HG03558 (cell line): Measurements from ENCODE around the gene PGBD5.

Experiments
- ATAC-seq: cut with Tn5 transposase; IDR thresholded peaks from one replicate; pipeline ENCODE4 v1.9.1; 2021; ENCODE audit warnings: moderate number of reproducible peaks; ENCODE audit not compliant: unreplicated experiment; ENCODE audit errors: extremely low read depth

The PGBD5 gene

GRCh38 chr1:230354005-230354404, 72.1 kb downstream of the PGBD5 start:
- ATAC-seq, result no peak

DNA sequence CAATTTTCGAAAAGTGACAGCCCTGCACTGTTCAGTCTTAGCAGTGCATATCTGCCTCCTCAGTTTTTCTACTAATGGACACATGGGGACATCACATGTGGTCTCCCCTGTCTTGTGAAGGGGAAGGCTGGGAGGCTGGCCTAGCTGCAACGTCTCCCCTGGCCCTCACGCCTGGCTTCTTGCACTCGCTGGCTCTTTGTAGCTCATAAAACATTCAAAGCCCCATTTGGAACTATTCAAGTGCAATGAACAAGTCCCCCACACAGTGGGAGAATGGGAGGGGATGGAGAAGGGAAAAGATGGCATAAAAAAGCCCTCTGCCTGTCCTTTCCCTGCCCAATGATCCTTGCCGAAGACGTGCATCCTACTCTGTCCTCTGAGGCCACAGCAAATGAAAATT, 73.6 kb downstream of the PGBD5 start:
- ATAC-seq, result no peak

DNA sequence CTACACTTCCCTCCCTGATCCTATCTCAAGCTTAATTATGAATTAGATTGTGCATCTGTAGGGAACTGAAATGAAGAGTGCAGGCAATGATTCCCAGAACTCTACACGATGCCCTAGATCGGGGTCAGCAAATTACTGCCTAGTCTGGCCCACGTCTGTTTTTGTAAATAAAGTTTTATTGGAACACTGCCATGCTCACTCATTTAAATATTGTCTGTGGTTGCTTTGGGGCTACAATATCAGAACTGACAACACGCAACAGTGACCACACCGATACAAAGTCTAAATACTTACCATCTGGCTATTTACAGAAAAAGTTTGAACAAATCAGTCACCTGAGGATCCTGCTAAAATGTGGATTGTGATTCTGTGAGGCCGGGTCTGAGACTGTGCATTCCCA, 74.1 kb downstream of the PGBD5 start:
- ATAC-seq, result no peak

DNA sequence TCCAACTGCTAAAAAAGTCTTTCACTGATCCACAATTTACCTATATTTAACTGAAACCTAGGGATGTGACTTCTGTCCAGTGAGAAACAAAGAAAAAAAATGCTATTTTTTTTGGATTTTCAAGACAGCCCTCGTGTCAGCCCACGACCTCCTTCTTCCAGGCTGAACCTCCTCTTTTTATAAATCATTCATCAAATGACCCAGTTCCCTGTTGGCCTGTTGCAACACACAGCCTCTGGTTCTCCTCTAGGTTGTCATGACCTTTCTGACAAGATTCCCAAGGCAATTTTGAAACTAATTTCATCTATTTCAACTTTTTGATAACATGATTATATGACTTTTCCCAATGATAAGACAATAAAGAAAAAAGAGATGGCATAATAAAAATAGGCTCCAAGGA, 74.6 kb downstream of the PGBD5 start:
- no peak for ATAC-seq

GRCh38 chr1:230350208-230350921, 75.8 kb downstream of the PGBD5 start:
- no peak for ATAC-seq

GRCh38 chr1:230349020-230349393, 77.1 kb downstream of the PGBD5 start:
- ATAC-seq, result no peak

GRCh38 chr1:230348386-230349019, 77.6 kb downstream of the PGBD5 start:
- ATAC-seq, result no peak

DNA sequence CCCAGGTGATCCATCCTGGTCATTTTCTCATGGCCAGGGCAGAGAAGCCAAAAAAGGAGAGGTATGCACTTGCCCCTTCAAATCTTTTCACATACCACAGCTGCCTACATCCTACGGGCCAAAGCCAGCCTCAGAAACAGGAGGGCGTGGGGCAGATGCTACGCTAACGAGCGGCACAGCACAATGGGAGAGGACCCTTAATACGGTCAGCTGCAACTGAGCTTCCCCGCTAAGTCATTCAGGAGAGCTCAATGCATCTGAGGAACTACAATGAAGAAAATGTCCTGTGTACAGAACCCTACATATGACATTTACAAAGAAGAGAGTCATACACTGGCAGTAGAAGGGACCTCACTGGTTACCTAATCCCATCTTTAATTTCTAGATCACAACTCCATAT, 78.2 kb downstream of the PGBD5 start:
- no peak for ATAC-seq

- ATAC-seq, result no peak
These were observed 80.8 kb downstream of the PGBD5 start for GRCh38 chr1:230345139-230345885.

DNA sequence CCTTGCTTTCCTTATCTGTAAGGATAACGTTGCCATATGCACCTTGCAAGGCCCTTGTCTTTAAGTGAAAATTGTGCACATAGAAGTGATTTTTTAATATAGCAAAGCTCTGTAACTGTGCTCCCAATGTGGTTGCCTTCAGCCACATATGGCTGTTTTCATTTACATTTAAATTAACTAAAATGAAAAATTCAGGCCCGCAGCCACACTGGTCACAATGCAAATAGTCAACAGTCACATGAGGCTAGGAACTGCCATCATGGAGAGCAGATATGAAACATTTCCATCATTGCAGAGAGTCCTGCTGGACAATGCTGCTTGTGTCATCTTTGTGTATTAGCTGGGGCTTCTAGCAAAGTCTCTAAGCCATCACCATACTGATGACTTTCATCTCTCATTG, 83.4 kb downstream of the PGBD5 start:
- ATAC-seq, result no peak

- ATAC-seq, result no peak
These were observed 84.1 kb downstream of the PGBD5 start for GRCh38 chr1:230342019-230342418.

DNA sequence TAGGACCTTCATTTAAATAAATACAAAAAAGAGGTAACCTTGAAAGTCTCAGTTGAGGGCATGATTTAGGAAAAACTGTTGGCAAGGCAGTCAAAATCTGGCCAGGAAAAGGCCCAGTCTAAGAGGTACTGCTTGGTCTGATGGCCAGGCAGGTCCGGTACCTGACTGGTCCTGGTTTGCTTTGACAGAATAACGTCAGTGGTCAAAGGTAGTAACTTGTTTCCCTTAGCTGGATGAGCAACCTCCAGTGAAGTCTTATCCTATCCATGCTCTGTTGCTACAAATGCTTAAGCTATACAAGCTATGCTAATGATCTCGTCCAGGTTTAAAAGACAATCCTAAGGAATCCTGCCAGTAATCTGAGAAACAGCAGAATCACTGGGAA, 85.0 kb downstream of the PGBD5 start:
- no peak for ATAC-seq

GRCh38 chr1:230340526-230341161, 85.5 kb downstream of the PGBD5 start:
- no peak for ATAC-seq

DNA sequence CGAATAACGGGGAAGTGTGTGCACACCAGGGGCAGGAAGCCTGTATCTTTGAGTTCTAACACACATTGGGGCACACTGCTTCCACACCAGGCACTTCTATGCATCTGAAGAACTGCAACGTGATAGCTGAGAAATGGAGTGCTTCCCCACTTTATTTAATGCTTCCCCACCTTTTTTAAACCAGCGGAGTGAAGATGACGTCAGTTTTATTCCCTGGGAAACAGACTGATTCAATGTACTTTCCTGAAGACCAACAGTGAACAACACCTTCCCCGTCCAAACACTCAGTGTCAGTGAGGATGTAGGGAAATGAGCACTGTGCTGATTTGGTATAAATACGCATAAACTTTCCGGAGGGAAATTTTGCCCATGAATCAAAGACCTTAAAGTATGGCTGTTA, 87.1 kb downstream of the PGBD5 start:
- no peak for ATAC-seq

DNA sequence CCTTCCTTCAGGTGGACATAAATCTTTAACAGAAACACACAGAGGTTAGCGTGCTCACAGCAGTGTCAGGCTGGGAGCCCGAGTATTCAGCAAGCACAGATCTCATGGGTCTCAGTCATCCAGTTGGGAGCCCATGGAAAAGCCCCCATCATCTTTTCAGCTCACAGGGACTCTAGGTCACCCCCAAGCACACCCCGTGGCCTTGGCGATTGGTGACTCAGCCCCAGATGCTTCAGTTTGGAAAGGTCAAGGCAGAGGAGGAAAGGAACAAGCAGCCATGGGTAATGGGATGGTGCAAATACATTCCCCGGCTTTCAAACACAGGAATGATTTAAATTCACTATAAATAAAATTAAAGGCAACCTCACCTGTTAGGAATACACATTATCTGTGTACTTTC, 88.9 kb downstream of the PGBD5 start:
- ATAC-seq, result no peak

DNA sequence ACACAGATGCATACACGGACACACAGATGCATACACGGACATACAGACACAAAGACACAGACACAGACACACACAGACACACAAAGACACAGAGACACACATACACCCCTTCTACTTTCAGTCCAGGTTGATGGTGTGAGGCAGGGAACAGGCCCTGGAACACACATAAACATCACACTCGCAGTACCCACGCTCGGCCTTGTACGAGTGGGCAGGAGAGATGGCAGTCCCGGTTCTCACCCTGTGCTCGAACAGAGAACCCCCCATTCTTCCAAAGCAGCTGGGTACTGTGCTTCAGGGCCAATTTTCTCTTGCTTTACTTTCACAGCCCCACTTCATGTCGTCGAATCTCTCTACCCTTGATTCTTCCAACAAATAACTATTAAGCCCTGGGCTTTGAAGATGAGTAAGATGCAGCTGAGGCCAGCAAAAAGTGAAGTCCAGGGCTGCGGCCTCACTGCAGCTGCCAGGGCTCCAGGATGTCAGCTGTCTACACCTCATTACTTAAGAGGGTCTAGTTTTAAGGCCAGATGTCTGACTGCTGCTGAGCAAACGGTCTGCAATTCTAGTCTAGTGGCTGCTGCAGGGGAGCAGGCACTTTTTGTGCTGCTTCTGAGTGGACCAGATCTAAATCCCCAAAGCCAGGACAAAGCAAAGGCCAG, 90.1 kb downstream of the PGBD5 start:
- no peak for ATAC-seq

DNA sequence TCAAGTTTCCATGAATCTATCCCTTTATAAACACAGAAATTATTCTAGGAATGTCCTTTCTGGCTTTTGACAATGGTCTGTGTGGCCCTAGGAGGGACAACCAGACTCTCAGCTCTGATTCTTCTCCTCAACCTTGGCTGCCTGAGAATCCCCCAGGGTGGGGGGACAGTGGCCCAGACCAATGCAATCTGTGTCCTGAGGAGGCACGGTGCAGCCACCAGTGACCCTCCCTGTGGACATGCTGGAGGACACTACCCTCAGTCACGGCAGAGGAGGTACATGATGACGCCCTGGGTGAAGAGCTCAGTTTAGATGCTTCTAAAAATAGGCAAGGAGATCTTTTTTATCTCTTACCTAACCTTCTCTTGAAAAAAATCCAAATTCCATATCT, 91.7 kb downstream of the PGBD5 start:
- no peak for ATAC-seq

GRCh38 chr1:230333590-230334446, 92.3 kb downstream of the PGBD5 start:
- ATAC-seq, result no peak

GRCh38 chr1:230332575-230333066, 93.5 kb downstream of the PGBD5 start:
- no peak for ATAC-seq

DNA sequence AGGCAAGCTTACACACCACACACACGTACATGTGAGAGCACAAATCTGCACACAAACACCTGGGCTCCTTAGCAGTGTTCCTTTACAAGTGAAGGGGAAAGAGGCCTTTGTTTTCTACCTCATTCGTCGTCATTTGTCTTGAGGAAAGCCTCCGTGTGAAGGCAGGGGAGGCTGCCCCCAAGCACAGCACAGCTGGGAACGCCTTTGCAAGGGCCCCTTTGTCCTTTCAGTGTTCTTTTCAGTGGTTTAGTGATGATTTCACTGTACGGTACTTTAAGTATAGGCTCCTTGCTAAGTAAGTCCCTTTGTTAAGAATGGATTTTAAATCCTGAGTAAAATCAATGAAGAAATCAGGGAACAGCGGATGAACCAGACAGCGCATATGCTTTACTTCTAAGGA, 94.1 kb downstream of the PGBD5 start:
- no peak for ATAC-seq
